HepG2 (cell line): ENCODE measurements around the gene CCL27. TPM values are rescaled to one million over a fixed set of nuclear protein-coding genes. Genes with fewer than 3 reads are reported as not detected.

ENCODE experiments used
- AGO2 ChIP-seq: fragments of 200-400 bp; formaldehyde crosslinking; optimal IDR thresholded peaks from 2 replicates; pipeline ENCODE3; 2017; ENCODE audit warnings: mild to moderate bottlenecking, low read depth, low read length, moderate library complexity
- ARNT2 ChIP-seq: sonication (generic); formaldehyde crosslinking; IDR thresholded peaks from 2 replicates; pipeline ENCODE4 v1.8.0; 2022; ENCODE audit warnings: mild to moderate bottlenecking, low read depth, missing genetic modification reagents, moderate library complexity
- EHMT2 ChIP-seq: fragments of 200-600 bp; sonication (generic); IDR thresholded peaks from 2 replicates; pipeline ENCODE4 v1.7.0; 2017; ENCODE audit warnings: antibody characterized with exemption, low read depth, low read length, borderline replicate concordance
- FLYWCH1 ChIP-seq: sonication (generic); formaldehyde crosslinking; IDR thresholded peaks from 2 replicates; pipeline ENCODE4 v1.8.1; 2023; ENCODE audit warnings: mild to moderate bottlenecking, missing genetic modification reagents
- JUN ChIP-seq: sonication (generic); formaldehyde crosslinking; IDR thresholded peaks from 2 replicates; pipeline ENCODE4 v1.4.0; 2020; ENCODE audit warnings: mild to moderate bottlenecking, missing genetic modification reagents
- KAT7 ChIP-seq: IDR thresholded peaks from 2 replicates; pipeline ENCODE4 v1.6.1; 2018; ENCODE audit warnings: borderline replicate concordance, missing compliant biosample characterization
- NBN ChIP-seq: fragments of 450-650 bp; conservative IDR thresholded peaks from 2 replicates; pipeline ENCODE4 v1.6.1; 2017
- NFE2 ChIP-seq: sonication (generic); formaldehyde crosslinking; IDR thresholded peaks from 2 replicates; pipeline ENCODE4 v1.4.0; 2020; ENCODE audit warnings: missing genetic modification reagents
- NFIC ChIP-seq: IDR thresholded peaks from 2 replicates; pipeline ENCODE4 v1.6.1; 2012; ENCODE audit warnings: mild to moderate bottlenecking, low read length, inconsistent platforms
- PHF8 ChIP-seq: sonication (generic); formaldehyde crosslinking; IDR thresholded peaks from 2 replicates; pipeline ENCODE4 v1.5.0; 2020; ENCODE audit warnings: missing genetic modification reagents
- RCOR2 ChIP-seq: IDR thresholded peaks from 2 replicates; pipeline ENCODE4 v1.6.1; 2016; ENCODE audit warnings: missing biosample characterization, missing genetic modification reagents
- SP140L ChIP-seq: sonication (generic); formaldehyde crosslinking; IDR thresholded peaks from 2 replicates; pipeline ENCODE4 v1.4.0; 2020; ENCODE audit warnings: missing genetic modification reagents, borderline replicate concordance
- SRF ChIP-seq: IDR thresholded peaks from 2 replicates; pipeline ENCODE4 v1.6.1; 2011; ENCODE audit warnings: mild to moderate bottlenecking, low read depth, low read length, moderate library complexity
- STAG1 ChIP-seq: sonication (generic); formaldehyde crosslinking; IDR thresholded peaks from 2 replicates; pipeline ENCODE4 v1.4.0; 2020; ENCODE audit warnings: missing genetic modification reagents
- TCF12 ChIP-seq, 2 experiments: fragments of 450-650 bp in 1 of 2; sonication (generic) in 1 of 2; formaldehyde crosslinking in 1 of 2; IDR thresholded peaks; 2 replicates each; pipeline versions ENCODE4 v1.6.1 to v1.8.0; 2017 to 2022; ENCODE audit warnings: antibody characterized with exemption in 1 of 2, mild to moderate bottlenecking in 1 of 2, missing genetic modification reagents in 1 of 2, moderate library complexity in 1 of 2
- THAP11 ChIP-seq: IDR thresholded peaks from 2 replicates; pipeline ENCODE4 v1.6.1; 2016; ENCODE audit warnings: missing biosample characterization, missing genetic modification reagents
- THRA ChIP-seq: sonication (generic); formaldehyde crosslinking; IDR thresholded peaks from 2 replicates; pipeline ENCODE4 v1.4.0; 2020; ENCODE audit warnings: missing genetic modification reagents, borderline replicate concordance
- ZFP82 ChIP-seq: sonication (generic); formaldehyde crosslinking; IDR thresholded peaks from 2 replicates; pipeline ENCODE4 v1.5.1; 2020; ENCODE audit warnings: mild to moderate bottlenecking, missing genetic modification reagents, borderline replicate concordance
- ZNF160 ChIP-seq: sonication (generic); formaldehyde crosslinking; IDR thresholded peaks from 2 replicates; pipeline ENCODE4 v1.8.0; 2022; ENCODE audit warnings: mild to moderate bottlenecking, inconsistent platforms, missing genetic modification reagents
- ZNF446 ChIP-seq: sonication (generic); formaldehyde crosslinking; IDR thresholded peaks from 2 replicates; pipeline ENCODE4 v1.5.0; 2020; ENCODE audit warnings: mild to moderate bottlenecking, missing genetic modification reagents
- ZNF468 ChIP-seq: sonication (generic); formaldehyde crosslinking; IDR thresholded peaks from 2 replicates; pipeline ENCODE4 v1.8.0; 2022; ENCODE audit warnings: mild to moderate bottlenecking, moderate library complexity, missing genetic modification reagents
- polyA plus RNA-seq, 8 experiments: library from polyadenylated mRNA; depleted of rRNA in 3 of 8; stranded (reverse) in 7 of 8; unstranded in 1 of 8; fragments of >200 nt; fragmentation: Illumina TruSeq in 4 of 8; extraction: Trizol in 4 of 8; gene quantifications; 2 replicates each; pipeline versions ENCODE4 v1.2.1 to v1.2.3, GENCODE V29; 2011 to 2016; ENCODE audit warnings: low read depth in 4 of 8, missing spikeins in 1 of 8, mixed read lengths in 1 of 8; ENCODE audit not compliant: insufficient read depth in 1 of 8
- total RNA-seq, 5 experiments: library from RNA; depleted of rRNA; stranded (reverse); fragments of >200 nt; fragmentation: Illumina TruSeq; extraction: Trizol; gene quantifications; 2 replicates each; pipeline ENCODE4 v1.2.3, GENCODE V29; 2016; ENCODE audit warnings: low read depth in 1 of 5
- TF ChIP-seq, protein P1 (sequence below): conservative IDR thresholded peaks from 2 replicates; pipeline ENCODE4 v1.6.1; 2018; ENCODE audit warnings: missing genetic modification reagents
- TF ChIP-seq, protein P2 (sequence below): sonication (generic); formaldehyde crosslinking; IDR thresholded peaks from 2 replicates; pipeline ENCODE4 v1.8.1; 2022; ENCODE audit warnings: mild to moderate bottlenecking, missing genetic modification reagents
- TF ChIP-seq, protein P3 (sequence below): sonication (generic); formaldehyde crosslinking; IDR thresholded peaks from 2 replicates; pipeline ENCODE4 v1.5.1; 2020; ENCODE audit warnings: missing genetic modification reagents, mild to moderate bottlenecking, borderline replicate concordance
- TF ChIP-seq, protein P4 (sequence below): sonication (generic); formaldehyde crosslinking; IDR thresholded peaks from 2 replicates; pipeline ENCODE4 v1.4.0; 2020; ENCODE audit warnings: missing genetic modification reagents

Gene CCL27
- total and polyA plus RNA-seq, 2 of the 13 experiments (the other 11 are each of a cell fraction or from before 2014, with no cell fraction given): not detected

DNA sequence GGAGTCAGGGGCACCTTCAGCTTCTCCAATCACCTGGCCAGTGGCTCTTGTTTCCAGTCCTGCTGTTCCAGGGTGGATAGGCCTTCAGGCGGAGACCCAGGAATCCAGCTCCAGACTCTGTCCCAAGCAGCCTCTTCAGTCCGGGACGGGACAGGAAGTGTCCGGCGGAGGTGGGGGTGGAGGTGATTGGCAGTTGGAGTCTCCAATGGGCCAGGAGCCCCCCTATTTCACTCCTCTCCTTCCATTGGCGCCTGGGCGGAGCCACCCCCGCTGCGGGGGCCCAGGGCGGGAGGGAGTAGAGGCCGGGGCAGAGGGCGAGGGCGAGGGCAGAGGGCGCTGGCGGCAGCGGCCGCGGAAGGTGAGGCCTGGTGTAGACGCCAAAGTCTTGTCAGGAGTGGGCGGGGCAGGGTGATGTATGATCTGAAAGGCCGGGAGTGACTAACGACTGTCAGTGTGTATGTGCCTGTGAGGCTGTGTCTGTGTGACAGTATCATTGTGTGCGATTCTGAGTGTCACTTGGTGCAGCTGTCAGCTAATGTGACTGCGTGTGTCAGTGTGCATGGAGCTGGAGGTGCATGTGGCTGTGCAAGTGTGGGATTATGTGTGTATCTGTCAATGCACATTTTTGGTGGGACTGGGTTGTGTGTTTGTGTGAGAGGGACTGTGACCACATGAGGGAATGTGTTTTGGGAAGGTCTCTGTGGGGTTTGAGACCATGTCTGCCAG, 10.4 kb downstream of the CCL27 start, which contains the start of gene IL11RA (continued):
- TF ChIP-seq THRA (CRISPR knock-in tag) (peak; percentile 47; the same call in 1 of the 2 replicates), NBN (no peak), SP140L (CRISPR knock-in tag) (no peak), ZNF446 (CRISPR knock-in tag) (no peak), TCF12 (IDR thresholded peaks at IDR 0.05) (no peak), TCF12 (CRISPR knock-in tag; IDR thresholded peaks at IDR 0.05) (peak; percentile 74; the same call in 1 of the 2 replicates), NFE2 (CRISPR knock-in tag) (no peak), AGO2 (peak; percentile 98), KAT7 (CRISPR knock-in tag) (peak; percentile 63; the same call in 1 of the 2 replicates), PHF8 (CRISPR knock-in tag) (peak; percentile 46; the same call in 1 of the 2 replicates), STAG1 (CRISPR knock-in tag) (0 out of 2 replicates have a peak, but pooled peaks have one; percentile 20), SRF (0 out of 2 replicates have a peak, but pooled peaks have one; percentile 24), THAP11 (CRISPR knock-in tag) (peak; percentile 70), EHMT2 (no peak), FLYWCH1 (CRISPR knock-in tag) (no peak), ZFP82 (CRISPR knock-in tag) (no peak), NFIC (no peak), ARNT2 (CRISPR knock-in tag) (peak; percentile 65; the same call in 1 of the 2 replicates), JUN (no peak), RCOR2 (no peak), ZNF468 (CRISPR knock-in tag) (no peak), ZNF160 (CRISPR knock-in tag) (no peak)
- TF ChIP-seq, protein P1, sequence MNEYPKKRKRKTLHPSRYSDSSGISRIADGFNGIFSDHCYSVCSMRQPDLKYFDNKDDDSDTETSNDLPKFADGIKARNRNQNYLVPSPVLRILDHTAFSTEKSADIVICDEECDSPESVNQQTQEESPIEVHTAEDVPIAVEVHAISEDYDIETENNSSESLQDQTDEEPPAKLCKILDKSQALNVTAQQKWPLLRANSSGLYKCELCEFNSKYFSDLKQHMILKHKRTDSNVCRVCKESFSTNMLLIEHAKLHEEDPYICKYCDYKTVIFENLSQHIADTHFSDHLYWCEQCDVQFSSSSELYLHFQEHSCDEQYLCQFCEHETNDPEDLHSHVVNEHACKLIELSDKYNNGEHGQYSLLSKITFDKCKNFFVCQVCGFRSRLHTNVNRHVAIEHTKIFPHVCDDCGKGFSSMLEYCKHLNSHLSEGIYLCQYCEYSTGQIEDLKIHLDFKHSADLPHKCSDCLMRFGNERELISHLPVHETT (CRISPR knock-in tag): no peak; the same call in 1 of the 2 replicates
- TF ChIP-seq, protein P2, sequence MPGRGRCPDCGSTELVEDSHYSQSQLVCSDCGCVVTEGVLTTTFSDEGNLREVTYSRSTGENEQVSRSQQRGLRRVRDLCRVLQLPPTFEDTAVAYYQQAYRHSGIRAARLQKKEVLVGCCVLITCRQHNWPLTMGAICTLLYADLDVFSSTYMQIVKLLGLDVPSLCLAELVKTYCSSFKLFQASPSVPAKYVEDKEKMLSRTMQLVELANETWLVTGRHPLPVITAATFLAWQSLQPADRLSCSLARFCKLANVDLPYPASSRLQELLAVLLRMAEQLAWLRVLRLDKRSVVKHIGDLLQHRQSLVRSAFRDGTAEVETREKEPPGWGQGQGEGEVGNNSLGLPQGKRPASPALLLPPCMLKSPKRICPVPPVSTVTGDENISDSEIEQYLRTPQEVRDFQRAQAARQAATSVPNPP (CRISPR knock-in tag): no peak; the same call in 1 of the 2 replicates
- TF ChIP-seq, protein P3, sequence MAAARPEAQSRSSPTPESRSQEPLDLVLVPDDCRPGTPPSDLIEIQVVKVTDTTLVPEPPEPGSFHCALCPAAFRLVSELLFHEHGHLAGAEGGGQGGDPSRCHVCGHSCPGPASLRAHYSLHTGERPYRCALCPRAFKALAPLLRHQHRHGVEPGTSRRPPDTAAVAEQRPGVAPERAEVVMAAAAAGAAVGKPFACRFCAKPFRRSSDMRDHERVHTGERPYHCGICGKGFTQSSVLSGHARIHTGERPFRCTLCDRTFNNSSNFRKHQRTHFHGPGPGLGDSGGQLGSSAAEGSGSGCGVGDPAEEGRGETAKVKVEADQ (CRISPR knock-in tag): peak; percentile 47; the same call in 1 of the 2 replicates
- TF ChIP-seq, protein P4, sequence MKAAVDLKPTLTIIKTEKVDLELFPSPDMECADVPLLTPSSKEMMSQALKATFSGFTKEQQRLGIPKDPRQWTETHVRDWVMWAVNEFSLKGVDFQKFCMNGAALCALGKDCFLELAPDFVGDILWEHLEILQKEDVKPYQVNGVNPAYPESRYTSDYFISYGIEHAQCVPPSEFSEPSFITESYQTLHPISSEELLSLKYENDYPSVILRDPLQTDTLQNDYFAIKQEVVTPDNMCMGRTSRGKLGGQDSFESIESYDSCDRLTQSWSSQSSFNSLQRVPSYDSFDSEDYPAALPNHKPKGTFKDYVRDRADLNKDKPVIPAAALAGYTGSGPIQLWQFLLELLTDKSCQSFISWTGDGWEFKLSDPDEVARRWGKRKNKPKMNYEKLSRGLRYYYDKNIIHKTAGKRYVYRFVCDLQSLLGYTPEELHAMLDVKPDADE: no peak
